GM19023 (cell line): ENCODE results near the gene TPCN1.
"Not testable (repeated sequence)": the region's sequence is repeated elsewhere in the genome, so short reads cannot be mapped to it uniquely, and the experiment has no call there.

Source experiments
- ATAC-seq: cut with Tn5 transposase; IDR thresholded peaks from one replicate; pipeline ENCODE4 v1.9.1; 2021; ENCODE audit warnings: mild to moderate bottlenecking, moderate library complexity; ENCODE audit not compliant: unreplicated experiment

The TPCN1 gene

DNA sequence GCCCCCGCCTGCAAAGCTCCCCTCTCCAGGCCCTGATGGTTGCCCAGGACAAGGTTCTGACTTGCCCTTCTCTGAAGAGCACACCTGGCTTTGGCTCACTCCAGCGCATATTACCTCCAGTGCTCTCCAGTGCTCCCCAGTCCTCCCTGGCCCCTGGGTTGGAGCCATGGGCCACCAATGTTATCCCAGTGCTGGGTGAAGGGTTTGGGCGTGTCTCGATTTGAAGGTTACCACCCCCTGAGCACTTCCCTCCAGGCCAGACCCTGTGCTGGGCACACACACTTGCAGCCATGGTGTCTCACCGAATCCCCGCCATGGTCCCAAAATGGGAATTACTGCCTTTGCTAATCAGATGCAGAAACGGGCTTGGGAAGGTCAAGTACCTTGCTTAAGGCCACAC, 24.7 kb upstream of the TPCN1 start:
- no peak for ATAC-seq

DNA sequence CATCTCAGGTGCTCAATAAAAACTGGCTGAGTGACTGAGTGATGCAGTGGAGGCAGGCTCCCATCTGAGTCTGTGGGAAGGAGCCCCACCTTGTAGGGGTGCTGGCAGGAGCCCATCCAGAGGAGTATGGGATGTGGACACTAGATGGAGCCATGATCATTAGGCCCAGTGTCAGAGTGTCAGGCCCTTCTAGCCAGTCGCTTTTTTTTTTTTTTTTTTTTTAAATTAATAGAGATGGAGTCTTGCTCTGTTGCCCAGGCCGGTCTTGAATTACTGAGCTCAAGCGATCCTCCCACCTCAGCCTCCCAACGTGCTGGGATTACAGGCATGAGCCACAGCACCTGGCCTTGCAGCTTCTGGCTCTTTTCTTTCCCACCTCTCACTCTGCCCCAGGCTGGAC, 24.3 kb upstream of the TPCN1 start:
- ATAC-seq: peak; percentile 73

- no peak for ATAC-seq
Observed at GRCh38 chr12:113197518-113198077, 23.7 kb upstream of the TPCN1 start.

- ATAC-seq: no peak
Observed at GRCh38 chr12:113198296-113198695, 23.0 kb upstream of the TPCN1 start.

DNA sequence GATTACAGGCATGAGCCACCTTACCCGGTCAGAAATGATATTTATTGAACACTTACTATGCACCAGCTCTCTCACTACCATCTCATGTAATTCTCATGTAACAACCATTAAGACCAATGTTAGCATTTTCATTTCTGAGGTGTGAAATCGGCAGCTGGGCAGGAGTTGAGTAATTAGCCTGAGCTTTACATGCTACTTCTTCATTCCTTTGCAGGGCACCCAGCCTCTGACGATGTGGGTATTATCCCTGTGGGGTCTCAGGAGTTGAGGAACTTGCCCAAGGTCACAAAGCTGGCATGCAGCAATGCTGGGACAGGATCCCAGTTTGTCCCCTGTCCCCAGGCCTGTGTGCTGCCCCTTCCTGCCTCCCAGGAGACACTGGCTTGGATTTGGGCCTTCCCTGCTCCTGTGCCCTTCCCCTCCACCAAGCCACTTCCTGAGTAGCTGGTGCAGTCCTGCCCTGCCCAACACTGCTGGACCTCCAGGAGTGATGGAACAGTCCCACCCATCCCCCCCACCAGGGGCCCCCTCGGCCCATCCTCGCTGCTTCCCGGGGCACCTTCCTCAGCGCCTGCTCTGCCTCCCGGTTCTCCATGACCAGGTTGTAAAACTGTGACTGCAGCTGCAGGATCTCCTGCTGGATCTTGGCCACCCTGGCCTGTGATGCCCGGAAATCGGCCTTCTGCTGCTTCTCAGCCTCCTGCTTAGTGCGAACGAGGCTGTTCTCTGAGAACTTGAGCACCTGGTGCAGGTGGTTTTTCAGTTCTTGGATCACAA, 21.1 kb upstream of the TPCN1 start:
- no peak for ATAC-seq

DNA sequence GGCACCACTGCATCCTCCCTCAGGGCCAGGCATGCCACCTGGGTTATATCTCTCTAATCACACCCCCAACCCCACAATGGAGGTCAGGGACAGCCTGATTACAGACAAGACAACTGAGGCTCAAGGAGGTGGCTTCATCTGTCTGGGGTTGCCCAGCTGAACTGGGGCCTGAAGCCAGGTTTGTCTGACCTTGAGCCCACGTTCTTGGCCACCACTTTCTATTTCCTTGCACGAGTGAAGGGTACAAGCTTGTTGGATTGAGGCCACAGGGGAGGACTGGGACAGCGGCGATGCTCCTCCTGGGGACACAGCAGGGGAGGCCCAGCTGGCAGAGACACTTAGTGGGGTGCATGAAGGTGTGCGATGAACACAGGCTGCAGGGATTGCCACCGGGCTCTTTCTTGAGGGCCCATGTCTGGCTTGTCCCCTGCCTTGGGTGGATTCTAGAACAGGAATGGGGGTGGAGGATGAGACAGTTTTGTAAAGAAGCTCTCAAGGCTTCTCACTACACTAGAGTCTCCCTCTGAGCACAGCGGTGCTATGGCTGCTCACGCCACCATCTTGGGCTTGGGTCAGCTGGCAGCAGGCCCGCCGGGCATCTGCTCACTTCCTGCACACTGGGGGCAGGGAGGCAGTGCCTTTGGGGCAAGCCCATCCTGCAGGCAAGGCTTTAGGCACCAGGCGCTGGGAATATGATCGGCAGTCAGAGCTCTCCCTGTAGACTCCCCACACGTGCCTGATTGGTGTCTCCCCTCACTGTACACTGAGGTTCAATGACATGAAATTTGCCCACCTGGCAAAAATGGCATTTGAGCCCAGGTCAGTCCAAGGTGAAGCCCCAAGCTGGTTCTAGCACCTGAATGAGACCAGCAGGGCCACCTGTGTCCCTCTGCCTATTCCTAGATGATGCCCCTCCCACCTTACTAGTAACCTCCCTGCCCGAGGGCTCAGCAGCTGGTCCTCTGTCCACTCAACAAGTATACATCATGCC, 19.8 kb upstream of the TPCN1 start:
- ATAC-seq: no peak

- no peak for ATAC-seq
Observed at GRCh38 chr12:113202300-113203075, 18.8 kb upstream of the TPCN1 start.

GRCh38 chr12:113203852-113204760, 17.2 kb upstream of the TPCN1 start:
- ATAC-seq: no peak

DNA sequence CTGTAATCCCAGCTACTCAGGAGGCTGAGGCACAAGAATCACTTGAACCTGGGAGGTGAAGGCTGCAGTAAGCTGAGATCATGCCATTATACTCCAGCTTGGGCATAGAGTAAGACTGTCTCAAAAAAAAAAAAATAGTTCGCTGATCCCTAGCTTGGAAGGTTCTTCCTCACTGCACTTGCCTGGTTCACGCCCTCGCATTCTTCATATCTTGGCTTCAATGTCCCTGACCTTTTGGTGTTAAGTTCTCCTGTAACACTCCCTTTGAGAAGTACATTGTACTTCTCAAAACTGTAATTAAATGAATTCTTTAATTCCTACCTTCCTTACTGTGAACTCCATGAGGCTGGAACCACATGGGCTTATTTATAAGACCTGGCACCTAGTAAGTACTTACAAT, 16.5 kb upstream of the TPCN1 start:
- no peak for ATAC-seq

DNA sequence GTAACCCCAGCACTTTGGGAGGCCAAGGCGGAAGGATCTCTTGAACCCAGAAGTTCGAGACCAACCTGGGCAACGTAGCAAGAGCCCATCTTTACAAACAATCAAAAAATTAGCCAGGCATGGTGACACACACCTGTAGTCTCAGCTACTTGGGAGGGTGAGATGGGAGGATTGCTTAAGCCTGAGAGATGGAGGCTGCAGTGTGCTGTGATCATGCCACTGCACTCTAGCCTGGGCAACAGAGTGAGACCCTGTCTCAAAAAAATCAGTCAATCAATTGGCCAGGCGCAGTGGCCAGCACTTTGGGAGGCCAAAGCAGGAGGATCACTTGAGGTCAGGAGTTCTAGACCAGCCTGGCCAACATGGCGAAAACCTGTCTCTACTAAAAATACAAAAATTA, 14.5 kb upstream of the TPCN1 start:
- not testable (repeated sequence) for ATAC-seq

DNA sequence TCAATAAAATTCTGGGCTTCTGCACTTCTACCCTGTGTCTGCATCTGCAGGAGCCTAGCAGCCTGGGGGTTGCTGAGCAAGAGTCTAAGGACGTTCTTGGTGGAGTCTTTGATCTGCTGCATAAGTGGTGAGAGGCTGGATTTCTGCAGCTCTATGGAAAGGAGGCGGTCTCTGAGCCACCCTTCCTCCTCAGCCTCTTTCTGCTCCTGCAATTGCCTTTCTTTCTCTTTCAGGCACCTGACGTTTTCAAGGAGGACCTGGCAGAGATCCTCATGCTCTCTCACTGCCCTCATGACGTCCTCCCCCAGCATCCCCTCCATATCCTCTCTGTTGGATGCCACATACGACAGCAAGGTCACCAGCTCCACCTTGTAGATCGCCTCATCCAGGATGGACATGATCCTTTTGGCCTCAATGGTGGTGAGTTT, 13.6 kb upstream of the TPCN1 start:
- peak; percentile 1 for ATAC-seq

DNA sequence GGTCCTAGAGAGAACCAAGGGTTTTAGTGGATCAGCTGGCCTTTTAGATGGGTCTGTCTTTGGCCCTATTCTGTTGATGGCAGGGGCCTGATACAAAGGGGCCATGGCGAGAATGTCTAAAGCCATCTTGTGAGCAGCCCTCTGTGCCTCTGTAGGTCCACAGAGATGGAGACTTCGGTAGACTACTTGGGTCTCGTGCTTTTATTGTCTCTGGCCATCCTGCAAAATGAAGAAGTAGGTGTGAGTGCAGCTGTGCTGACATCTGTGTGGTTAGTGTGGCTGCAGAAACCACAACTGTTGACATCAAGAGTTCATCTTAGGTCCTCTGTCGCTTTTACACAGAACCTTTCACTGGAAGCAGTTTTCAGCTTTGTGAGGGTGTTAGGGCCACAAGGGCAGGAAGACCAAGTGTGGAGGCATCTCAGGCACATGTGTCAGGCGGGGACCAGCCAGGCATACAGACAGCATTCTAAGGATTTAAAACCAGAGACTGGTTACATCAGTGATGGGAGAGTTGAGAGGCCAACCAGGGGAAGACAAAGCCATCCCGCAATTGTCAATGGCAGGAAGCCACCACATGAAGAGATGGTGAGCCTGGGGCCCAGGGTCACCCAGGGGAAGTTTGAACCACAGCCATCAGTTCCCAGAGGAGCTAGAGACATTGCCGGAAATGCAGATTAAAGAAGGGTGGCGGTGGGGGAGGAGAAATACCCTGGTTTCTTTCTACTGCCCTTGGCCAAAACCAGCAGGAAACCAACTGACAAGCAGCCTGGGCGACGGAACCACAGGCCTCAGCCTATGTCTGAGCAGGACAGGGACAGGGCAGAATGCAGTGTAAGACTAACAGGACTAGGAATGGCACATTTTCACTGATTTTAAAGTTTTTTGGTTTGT, 13.0 kb upstream of the TPCN1 start:
- ATAC-seq: peak; percentile 79

- no peak for ATAC-seq
Observed at GRCh38 chr12:113211160-113211559, 10.1 kb upstream of the TPCN1 start.

DNA sequence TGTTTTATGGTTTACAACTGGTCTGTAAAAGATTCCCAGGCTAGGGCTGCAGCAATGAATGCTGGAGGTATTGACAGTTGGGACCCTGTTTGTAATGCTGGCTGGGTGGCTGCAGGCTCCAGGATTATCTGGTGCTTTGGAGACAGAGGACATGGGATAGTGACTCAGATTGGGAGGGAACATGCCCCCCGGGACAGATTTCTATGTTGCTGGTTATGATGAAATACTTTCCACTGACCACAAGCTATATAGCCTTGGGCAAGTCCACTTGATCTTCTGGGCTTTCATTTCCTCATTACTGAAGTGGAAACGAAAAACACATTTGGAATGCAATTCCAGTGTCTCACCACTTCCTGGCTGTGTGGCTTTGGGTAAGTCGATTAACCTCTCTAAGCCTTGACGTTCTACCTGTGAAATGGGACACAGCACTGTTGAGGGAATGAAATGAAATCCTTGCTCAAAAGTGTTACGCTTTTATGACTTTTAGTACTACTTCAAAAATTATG, 6.3 kb upstream of the TPCN1 start:
- no peak for ATAC-seq

DNA sequence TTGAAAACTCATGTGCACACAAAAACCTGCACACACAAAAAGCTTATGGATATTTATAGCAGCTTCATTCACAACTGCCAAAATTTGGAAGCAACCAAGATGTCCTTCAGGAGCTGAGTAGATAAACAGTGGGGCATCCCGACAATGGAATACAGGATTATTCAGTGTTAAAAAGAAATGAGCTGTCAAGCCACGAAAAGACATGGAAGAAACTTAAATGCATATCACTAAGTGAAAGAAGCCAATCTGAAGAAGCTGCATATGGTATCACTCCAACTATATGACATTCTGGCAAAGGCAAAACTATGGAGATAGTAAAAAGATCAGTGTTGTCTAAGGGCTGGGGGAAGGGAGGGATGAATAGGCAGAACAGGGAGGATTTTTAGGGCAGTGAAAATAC, 5.2 kb upstream of the TPCN1 start:
- ATAC-seq: no peak

DNA sequence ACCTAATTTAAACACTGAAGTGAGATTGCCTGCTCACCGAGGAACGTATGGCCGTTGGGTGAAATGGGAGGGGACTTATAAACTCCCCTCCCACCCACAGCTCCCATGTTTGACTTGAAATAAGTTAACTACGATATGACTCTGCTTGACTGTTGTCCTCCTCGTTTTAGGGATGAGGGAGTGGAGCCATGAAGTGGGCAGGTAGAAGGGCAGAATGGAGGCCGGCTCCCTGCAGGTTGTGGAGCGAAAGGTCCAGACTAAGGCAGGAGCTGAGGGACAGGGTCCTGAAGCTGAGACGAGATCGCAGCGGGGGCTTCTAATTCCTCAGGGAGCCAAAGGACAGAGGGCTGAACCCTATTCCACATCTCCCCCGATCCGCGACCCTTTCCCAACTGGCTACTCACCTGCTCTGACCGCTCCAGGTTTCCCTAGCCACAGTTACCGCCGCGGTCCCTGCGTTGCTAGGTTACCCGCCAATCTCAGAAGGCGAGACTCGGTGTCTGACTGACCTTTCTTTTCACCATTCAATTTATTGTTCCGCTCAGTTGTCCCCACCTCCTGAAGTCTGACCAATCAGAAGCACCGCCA, 577 bp upstream of the TPCN1 start:
- no peak for ATAC-seq

GRCh38 chr12:113221997-113222729, 899 bp downstream of the TPCN1 start:
- ATAC-seq: no peak
